ENCODE measurements around the gene SSX3. TPM values are rescaled to one million over a fixed set of nuclear protein-coding genes. Genes with fewer than 3 reads are reported as not detected.
"Not testable (repeated sequence)": the region's sequence is repeated elsewhere in the genome, so short reads cannot be mapped to it uniquely, and the experiment has no call there.

The SSX3 gene, protein sequence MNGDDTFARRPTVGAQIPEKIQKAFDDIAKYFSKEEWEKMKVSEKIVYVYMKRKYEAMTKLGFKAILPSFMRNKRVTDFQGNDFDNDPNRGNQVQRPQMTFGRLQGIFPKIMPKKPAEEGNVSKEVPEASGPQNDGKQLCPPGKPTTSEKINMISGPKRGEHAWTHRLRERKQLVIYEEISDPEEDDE
- total RNA-seq (not detected), polyA plus RNA-seq (not detected)
- long read RNA-seq, donor 1, result 0 reads
- long read RNA-seq, donor 2, result 0 reads

DNA sequence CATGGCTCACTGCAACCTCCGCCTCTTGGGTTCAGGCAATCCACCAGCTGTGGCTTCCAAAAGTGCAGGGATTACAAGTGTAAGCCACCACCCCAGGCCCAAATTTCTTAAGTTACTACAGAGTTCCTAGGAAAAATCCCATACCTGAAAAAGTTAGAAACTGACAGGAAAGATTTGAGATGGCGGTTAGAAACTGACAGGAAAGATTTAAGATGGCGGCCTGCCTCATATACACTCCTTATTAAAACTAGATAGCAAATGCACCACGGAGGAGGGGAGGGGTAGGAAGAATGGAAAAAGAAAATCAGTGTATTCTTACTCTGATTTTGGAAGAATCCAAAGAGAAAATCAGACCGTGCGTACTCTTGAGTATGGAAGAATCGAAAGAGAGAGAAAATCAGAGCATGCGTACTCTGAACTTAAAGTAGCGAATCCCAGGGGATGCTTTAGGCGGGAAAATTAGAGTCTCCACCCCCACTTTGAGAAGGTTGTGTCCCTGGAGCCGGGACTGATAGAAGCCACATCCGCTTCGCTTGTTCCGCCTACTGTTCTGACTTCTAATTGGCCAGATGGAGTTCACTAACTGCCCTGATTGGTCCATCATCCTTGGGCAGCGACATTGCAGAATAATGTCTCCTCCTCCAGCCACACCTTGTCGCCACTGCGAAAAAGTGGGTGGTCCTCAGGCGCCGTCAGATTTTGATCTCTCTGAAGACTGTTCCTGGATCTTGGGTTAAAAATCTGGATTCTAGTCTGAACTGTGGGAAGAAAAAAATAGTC, at the start of gene SSX3:
SSX3 (minus strand) TSS at position 389 of the 780 bp plus-strand sequence. CDS start 1,454 bp downstream, outside the sequence.
- DNase-seq; H3K36me3 ChIP-seq (ENCODE audit: insufficient read depth in 1 of 2, low read depth in 1 of 2); H3K9me3 ChIP-seq; ATAC-seq; H3K27me3 ChIP-seq (ENCODE audit: insufficient read depth in 3 of 3, low read length in 2 of 3); H3K27ac ChIP-seq; H3K4me3 ChIP-seq; H3K4me1 ChIP-seq; intact Hi-C loops (cut with DNase I): not testable (repeated sequence)
- WGBS, 3 donors, result 87 to 90% (median 90%) methylated on average over 15 to 19 of the region's 19 CpGs

GRCh38 chrX:48397825-48398224, 41.3 kb upstream of the SSX3 start:
- 13 to 14% methylated on average over 1 of the region's 1 CpG; no CpG with 5 or more reads in 1 of the 3 donors for WGBS, 3 donors
- H3K27ac ChIP-seq; H3K36me3 ChIP-seq (ENCODE audit: insufficient read depth in 1 of 2, low read depth in 1 of 2); H3K27me3 ChIP-seq (ENCODE audit: insufficient read depth in 3 of 3, low read length in 2 of 3); H3K4me3 ChIP-seq; intact Hi-C loops (cut with DNase I); DNase-seq; ATAC-seq; H3K4me1 ChIP-seq; H3K9me3 ChIP-seq: not testable (repeated sequence)

- 65 to 78% (median 78%) methylated on average over 1 of the region's 2 CpGs for WGBS, 3 donors
- ATAC-seq; intact Hi-C loops (cut with DNase I): not testable (repeated sequence)
These were observed 40.4 kb upstream of the SSX3 start for GRCh38 chrX:48396931-48397330.

GRCh38 chrX:48383239-48383638, 26.7 kb upstream of the SSX3 start, which contains the start of gene SSX4:
SSX4 (plus strand) TSS chrX:48383539; CDS start chrX:48384054, 515 bp downstream.
- ATAC-seq; H3K27me3 ChIP-seq (ENCODE audit: insufficient read depth in 3 of 3, low read length in 2 of 3); intact Hi-C loops (cut with DNase I); H3K27ac ChIP-seq; DNase-seq; H3K9me3 ChIP-seq; H3K4me1 ChIP-seq; H3K4me3 ChIP-seq; H3K36me3 ChIP-seq (ENCODE audit: insufficient read depth in 1 of 2, low read depth in 1 of 2): not testable (repeated sequence)
- no CpG with 5 or more reads among the region's 16 CpGs for WGBS, 3 donors

More at GRCh38 chrX:48396931-48397330, 40.4 kb upstream of the SSX3 start:
- not testable (repeated sequence) for DNase-seq; H3K27me3 ChIP-seq (ENCODE audit: insufficient read depth in 3 of 3, low read length in 2 of 3); H3K36me3 ChIP-seq (ENCODE audit: insufficient read depth in 1 of 2, low read depth in 1 of 2); H3K27ac ChIP-seq; H3K4me3 ChIP-seq; H3K9me3 ChIP-seq; H3K4me1 ChIP-seq

GRCh38 chrX:48370408-48370807, 13.9 kb upstream of the SSX3 start:
- WGBS, 3 donors, result no CpG with 5 or more reads among the region's 8 CpGs
- H3K27me3 ChIP-seq (ENCODE audit: insufficient read depth in 3 of 3, low read length in 2 of 3); intact Hi-C loops (cut with DNase I); H3K36me3 ChIP-seq (ENCODE audit: insufficient read depth in 1 of 2, low read depth in 1 of 2); ATAC-seq; H3K27ac ChIP-seq; H3K4me3 ChIP-seq; H3K4me1 ChIP-seq; DNase-seq; H3K9me3 ChIP-seq: not testable (repeated sequence)

- DNase-seq; intact Hi-C loops (cut with DNase I); H3K36me3 ChIP-seq (ENCODE audit: insufficient read depth in 1 of 2, low read depth in 1 of 2); H3K4me1 ChIP-seq; H3K9me3 ChIP-seq; ATAC-seq; H3K27ac ChIP-seq; H3K27me3 ChIP-seq (ENCODE audit: insufficient read depth in 3 of 3, low read length in 2 of 3); H3K4me3 ChIP-seq: not testable (repeated sequence)
- WGBS, 3 donors, result no CpG with 5 or more reads among the region's 12 CpGs
These were observed 11.4 kb upstream of the SSX3 start for GRCh38 chrX:48367717-48368408.

DNA sequence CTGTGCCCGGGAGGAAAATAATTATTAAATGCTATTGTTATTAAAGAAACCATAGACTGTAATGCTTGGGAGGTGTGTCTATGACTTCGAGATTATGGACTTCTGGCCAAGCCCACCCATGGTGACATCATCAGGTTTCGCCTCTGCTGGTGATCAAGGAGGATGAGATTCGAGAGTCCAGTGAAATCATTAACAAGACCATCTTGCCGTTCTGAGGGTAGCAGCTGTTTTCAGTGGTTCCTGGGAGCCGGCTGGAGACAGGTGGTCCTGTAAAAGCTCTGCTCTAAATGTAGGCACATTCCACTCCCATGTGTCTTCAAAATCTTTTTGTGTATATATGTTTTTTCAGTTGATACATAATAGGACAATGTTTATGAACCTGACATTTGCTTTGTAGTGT, 2.8 kb upstream of the SSX3 start:
- intact Hi-C loops (cut with DNase I); H3K4me1 ChIP-seq; H3K4me3 ChIP-seq; H3K9me3 ChIP-seq; H3K27me3 ChIP-seq (ENCODE audit: insufficient read depth in 3 of 3, low read length in 2 of 3); H3K27ac ChIP-seq; DNase-seq; H3K36me3 ChIP-seq (ENCODE audit: insufficient read depth in 1 of 2, low read depth in 1 of 2); ATAC-seq: not testable (repeated sequence)
- 38 to 51% (median 50%) methylated on average over 6 of the region's 6 CpGs for WGBS, 3 donors
